HTR-8/SVneo (cell line): ENCODE results near the gene CCNYL1.
A peak's percentile ranks its signal among the peaks of the same experiment; 100 is the strongest.

ENCODE experiments used
- DNase-seq: peaks from one replicate; pipeline ENCODE4 v3.0.0; 2011; ENCODE audit warnings: low spot score, mixed read lengths; ENCODE audit not compliant: insufficient read length
- FAIRE-seq: peaks from 2 replicates; lab custom pipeline; 2011; peaks lifted over from hg19 to GRCh38; lab: Jason Lieb, UNC

The CCNYL1 gene

DNA sequence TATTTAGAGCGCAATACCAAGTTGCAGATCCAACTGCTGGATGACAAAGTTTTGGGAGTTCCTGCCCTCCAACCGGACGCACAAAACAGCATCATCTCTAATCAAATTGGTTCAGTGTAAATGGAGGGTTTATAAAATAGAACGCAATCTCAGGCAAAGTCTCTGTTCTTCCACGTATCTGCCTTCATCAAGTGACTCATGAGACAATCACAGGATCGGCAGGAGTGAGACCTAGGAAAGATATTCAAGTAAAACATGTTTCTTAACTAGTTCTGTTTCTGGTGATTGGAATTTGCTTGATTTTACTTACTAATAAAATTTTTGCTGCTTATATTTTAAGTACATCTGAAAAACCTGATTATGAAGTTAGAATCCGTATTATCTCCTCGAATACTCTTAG, 50.7 kb downstream of the CCNYL1 start:
- no peak for DNase-seq
- FAIRE-seq: no peak

DNA sequence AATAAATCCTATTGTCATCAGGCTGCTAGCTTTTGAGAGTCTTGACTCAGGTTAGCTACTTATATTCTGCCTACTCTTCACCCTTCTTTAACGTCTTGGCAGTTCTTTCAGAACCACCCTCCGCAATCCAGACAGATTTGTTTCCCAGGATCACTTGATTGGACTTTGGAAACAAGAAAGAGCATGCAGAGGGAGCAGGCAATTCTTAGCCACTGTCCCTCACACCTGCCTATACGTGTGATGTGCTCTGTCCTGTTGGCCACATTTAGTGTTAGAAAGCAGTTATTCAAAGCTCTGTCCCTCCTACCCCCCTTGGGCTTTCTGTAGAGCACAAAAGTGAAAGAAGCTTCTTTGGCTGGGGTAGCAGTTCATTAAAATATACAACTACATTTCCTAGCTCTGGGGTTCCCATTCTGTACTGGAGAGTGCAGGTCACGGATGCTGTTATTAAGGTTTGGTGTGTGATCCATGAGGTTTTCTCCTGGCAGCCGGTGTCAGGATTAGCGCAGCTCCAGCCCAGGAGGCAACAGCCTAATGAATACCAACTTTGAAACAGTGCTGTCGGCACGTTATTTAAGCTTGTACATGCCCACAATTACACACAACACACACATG, 52.0 kb downstream of the CCNYL1 start:
- no peak for FAIRE-seq
- DNase-seq: no peak

GRCh38 chr2:207764096-207764630, 52.7 kb downstream of the CCNYL1 start:
- FAIRE-seq: no peak

DNA sequence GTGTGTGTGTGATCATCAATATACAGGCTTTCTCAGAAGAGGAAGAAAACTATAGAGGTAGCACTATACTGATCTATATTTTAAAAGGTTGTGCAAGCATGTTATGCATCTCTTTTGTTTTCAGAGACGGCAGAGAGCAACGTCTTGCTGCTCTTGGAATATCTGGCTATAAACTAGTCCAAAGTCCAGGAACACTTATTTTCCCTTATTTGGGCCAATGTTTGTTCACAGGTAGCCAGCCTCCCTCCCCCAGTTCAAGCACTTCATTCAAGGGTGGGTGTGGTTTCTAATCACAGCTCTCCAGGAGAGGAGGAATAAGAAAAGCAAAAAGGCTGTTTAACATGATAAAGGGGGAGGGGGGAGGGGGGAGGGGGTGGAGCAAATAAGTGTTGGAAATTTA, 54.1 kb downstream of the CCNYL1 start:
- FAIRE-seq (no peak), DNase-seq (no peak)

More at GRCh38 chr2:207764096-207764630, 52.7 kb downstream of the CCNYL1 start:
- DNase-seq: no peak

GRCh38 chr2:207766041-207766551, 54.7 kb downstream of the CCNYL1 start:
- FAIRE-seq (no peak), DNase-seq (no peak)

DNA sequence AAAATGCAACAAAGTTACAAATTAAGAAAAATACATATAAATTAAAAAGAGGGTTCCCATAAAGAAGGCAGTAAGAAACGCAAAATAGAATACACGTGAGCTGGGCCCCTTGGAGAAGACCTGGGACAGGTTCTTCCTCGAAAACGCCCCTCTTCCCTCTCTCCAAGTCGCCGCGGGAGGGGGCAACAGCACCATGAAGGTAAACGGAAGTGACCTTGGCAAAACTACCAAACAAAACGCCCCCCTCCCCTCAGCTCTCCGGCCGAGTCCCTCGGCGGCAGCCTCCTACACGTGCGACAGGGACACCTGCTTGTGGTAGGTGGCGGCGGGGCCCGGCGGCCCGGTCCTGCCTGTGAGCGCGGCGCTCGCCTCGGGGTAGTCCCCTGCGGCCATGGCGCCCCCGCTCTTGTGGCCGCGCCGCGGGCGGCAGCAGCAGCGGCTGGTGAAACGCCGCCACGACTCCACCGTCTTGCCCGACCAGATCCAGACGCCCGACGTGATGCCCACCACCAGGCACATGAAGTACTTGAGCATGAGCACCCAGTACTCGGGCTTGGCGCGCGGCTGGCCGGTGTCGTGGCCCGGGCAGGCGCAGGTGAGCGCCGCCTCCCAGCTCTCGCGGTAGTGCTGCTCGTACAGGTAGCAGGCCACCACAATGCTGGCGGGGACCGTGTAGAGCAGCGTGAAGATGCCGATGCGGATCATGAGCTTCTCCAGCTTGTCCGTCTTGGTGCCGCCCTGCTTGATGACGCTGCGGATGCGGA, 55.4 kb downstream of the CCNYL1 start:
- DNase-seq: no peak
- no peak for FAIRE-seq

DNA sequence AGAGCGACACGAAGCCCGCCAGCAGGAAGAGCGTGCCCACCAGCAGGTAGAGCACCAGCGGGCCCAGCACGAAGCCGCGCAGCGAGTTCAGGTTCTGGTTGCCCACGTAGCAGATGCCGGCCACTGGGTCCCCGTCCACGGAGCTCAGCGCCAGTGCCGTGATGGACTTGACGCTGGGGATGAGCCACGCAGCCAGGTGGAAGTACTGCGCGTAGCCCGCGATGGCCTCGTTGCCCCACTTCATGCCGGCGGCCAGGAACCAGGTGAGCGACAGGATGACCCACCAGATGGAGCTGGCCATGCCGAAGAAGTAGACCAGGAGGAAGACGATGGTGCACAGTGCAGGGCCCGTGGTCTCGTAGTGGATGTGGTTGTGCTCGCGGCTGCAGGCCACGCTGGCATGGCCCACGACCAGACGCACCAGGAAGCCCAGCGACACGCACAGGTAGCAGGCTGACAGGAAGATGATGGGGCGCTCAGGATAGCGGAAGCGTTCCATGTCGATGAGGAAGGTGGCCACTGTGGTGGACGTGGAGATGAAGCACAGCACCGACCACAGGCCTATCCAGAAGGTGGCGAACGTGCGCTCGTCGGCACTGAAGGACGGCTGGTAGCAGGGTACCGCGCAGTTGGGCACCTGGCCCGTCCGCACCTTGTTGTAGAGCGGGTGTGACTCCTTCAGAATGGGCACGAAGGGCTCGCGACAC, 56.2 kb downstream of the CCNYL1 start:
- FAIRE-seq (peak; percentile 20), DNase-seq (no peak)

GRCh38 chr2:207768168-207768865, 56.9 kb downstream of the CCNYL1 start:
- FAIRE-seq: peak; percentile 77
- peak; percentile 28 for DNase-seq

GRCh38 chr2:207768866-207769596, 57.6 kb downstream of the CCNYL1 start:
- DNase-seq: peak; percentile 42
- FAIRE-seq: no peak

DNA sequence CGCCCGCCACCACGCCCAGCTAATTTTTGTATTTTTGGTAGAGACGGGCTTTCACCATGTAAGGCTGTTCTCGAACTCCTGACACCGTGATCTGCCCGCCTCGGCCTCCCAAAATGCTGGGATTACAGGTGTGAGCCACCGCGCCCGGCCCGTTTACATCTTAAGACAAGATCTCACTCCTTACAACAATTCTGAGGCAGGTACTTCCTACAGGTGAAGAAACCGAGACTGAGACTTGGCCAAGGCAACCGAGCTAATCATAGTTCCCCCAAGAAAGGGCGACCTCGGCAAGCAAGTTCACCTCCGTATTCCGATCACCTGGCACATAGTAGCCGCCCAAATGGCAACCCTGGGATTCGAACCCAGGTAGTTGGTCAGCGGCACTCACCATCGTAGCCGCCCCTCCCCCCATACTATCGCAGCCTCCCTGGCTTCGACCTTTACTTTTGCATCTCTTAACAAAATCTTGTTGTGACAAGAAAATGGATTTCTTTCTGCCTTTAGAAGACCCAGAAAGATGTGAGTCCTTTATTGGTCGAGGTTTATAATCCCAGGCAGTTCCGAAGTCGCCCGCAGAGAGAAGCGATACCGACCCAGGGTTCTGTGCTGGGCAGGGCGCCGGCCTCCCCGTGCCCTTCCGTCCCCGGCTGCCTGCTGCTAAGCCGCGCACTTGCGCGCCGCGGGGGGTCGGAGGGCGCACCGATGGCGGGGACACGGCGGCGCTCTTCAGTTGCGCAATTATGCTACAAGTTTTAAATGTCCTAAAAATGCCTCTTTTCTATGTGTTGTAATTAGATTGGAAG, 59.4 kb downstream of the CCNYL1 start:
- DNase-seq (no peak), FAIRE-seq (no peak)

GRCh38 chr2:207771421-207771820, 60.0 kb downstream of the CCNYL1 start:
- DNase-seq: no peak
- FAIRE-seq: no peak

GRCh38 chr2:207772081-207772843, 60.8 kb downstream of the CCNYL1 start:
- DNase-seq (no peak), FAIRE-seq (no peak)

DNA sequence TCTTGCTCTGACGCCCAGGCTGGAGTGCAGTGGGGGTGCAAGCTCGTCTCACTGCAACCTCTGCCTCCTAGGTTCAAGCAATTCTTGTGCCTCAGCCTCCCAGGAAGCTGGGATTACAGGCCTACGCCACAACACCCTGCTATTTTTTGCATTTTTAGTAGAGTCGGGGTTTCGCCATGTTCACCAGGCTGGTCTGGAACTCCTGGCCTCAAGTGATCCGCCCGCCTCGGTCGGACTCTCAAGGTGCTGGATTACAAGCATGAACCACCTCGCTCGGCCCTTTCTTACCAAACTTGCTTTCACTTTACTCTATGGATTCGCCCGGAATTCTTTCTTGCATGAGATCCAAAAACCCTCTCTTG, 61.4 kb downstream of the CCNYL1 start:
- DNase-seq: no peak
- no peak for FAIRE-seq

DNA sequence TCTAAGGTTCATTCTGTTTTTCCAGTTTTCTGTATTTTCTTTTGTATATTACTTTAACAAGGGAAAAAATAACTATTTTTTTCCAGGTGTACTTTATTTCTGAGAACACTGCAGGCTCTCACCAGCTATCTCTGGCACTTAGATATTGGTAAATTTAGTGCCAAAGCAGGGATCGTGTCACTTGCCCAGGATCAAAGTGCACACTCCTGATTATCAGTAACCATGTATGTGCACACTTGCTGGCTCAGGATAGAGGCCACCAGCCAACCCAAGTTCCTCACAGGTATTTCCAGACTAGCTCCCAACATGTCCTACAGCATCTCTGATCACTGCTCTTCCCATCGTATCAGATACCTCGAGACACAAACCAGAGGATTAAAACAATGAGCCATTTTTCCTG, 64.0 kb downstream of the CCNYL1 start:
- DNase-seq: no peak
- no peak for FAIRE-seq

DNA sequence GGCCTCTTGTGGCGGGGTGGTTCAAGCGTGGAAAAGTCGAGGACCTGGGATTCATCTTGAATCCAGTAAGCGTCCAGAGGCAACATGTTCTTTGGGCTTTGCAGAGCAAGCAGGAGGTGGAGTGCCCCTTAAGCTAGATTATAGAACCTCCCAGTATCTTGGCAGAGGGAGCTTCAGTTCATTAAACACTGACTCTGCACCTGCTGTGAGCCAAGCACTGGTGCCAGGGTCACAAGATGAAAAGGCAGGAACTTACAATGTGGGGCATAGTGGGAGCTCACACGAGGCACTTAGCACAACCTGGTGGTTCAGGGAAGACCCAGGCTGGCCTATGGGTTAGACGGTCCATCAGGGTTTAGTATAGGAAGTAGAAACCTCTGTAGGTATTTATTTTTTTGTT, 65.7 kb downstream of the CCNYL1 start:
- FAIRE-seq (no peak), DNase-seq (no peak)

DNA sequence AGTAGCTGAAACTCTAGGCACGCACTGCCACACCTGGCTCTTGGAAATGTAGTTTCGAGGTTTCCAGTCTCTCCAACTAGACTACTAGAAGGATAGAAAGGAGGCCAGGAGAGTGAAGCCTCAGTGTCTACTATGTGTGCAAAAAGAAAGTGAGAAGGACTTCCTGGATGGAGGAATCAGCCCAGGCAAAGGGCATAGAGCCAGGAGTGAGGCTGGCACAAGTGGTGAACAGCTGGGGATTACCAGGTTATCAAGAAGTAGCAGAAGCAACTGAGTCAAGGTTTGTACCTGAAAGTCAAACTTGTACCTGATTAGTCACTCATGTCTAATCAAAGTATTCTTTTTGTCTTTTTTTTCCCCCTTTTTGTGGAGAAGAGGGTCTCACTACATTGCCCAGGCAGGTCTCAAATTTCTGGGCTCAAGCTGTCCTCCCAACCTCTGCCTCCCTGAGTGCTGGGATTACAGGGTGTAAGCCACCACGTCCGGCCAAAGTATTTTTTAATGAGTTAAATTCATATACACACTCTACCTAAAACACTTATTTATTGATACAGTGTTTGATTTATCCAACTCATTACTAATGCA, 67.0 kb downstream of the CCNYL1 start:
- DNase-seq (no peak), FAIRE-seq (no peak)

DNA sequence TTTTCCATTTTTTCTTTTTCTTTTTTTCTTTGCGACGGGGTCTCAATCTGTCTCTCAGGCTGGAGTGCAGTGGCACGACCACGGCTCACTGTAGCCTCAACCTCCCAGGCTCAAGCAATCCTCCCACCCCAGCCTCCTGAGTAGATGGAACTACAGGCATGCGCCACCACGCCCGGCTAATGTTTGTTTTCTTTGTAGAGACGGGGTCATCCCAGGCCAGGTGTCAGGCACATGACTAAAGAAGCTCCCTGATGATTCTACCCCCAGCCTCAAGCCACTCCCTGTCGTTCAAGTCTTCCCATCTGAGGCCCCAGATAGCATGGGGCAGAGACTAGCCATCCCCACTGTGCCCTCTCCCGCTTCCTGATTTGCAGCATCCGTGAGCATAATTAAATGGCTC, 68.1 kb downstream of the CCNYL1 start:
- no peak for FAIRE-seq
- no peak for DNase-seq
